HG03066 (cell line): ENCODE data around the gene P2RY8.
"Not testable (repeated sequence)": the region's sequence is repeated elsewhere in the genome, so short reads cannot be mapped to it uniquely, and the experiment has no call there.

Source experiments
- ATAC-seq: cut with Tn5 transposase; IDR thresholded peaks from one replicate; pipeline ENCODE4 v1.9.1; 2021; ENCODE audit warnings: low read depth; ENCODE audit not compliant: unreplicated experiment

P2RY8 gene

GRCh38 chrX:1546691-1547251 lies 9.8 kb upstream of the P2RY8 start:
- no peak for ATAC-seq

- no peak for ATAC-seq
These were observed 8.9 kb upstream of the P2RY8 start for GRCh38 chrX:1545776-1546408.

GRCh38 chrX:1542994-1543725 lies 6.2 kb upstream of the P2RY8 start:
- no peak for ATAC-seq

- ATAC-seq, result not testable (repeated sequence)
These were observed 2.2 kb upstream of the P2RY8 start for GRCh38 chrX:1539146-1539545.

- not testable (repeated sequence) for ATAC-seq
These were observed 718 bp upstream of the P2RY8 start for GRCh38 chrX:1537716-1538090.

GRCh38 chrX:1536712-1537030 lies 314 bp downstream of the P2RY8 start:
- ATAC-seq, result peak; percentile 2

- peak; percentile 20 for ATAC-seq
These were observed 1.5 kb downstream of the P2RY8 start for GRCh38 chrX:1535241-1536041.

- peak; percentile 34 for ATAC-seq
These were observed 2.5 kb downstream of the P2RY8 start for GRCh38 chrX:1534301-1535168.

- ATAC-seq, result no peak
These were observed 3.9 kb downstream of the P2RY8 start for GRCh38 chrX:1533058-1533457.

GRCh38 chrX:1531096-1531890 lies 5.7 kb downstream of the P2RY8 start:
- ATAC-seq, result no peak

- no peak for ATAC-seq
These were observed 7.2 kb downstream of the P2RY8 start for GRCh38 chrX:1529756-1530155.

GRCh38 chrX:1529328-1529727 lies 7.7 kb downstream of the P2RY8 start:
- no peak for ATAC-seq

- ATAC-seq, result no peak
These were observed 8.1 kb downstream of the P2RY8 start for GRCh38 chrX:1528884-1529203.

GRCh38 chrX:1528186-1528883 lies 8.7 kb downstream of the P2RY8 start:
- ATAC-seq, result no peak

GRCh38 chrX:1527457-1527856 lies 9.5 kb downstream of the P2RY8 start:
- ATAC-seq, result no peak

GRCh38 chrX:1526565-1526964 lies 10.4 kb downstream of the P2RY8 start:
- ATAC-seq, result no peak

- ATAC-seq, result no peak
These were observed 11.2 kb downstream of the P2RY8 start for GRCh38 chrX:1525583-1526355.

- ATAC-seq, result no peak
These were observed 12.0 kb downstream of the P2RY8 start for GRCh38 chrX:1524874-1525582.
